Retina (tissue), 1 donor: ENCODE data around the gene SDCCAG8.

Source experiments
- DNase-seq: peaks from one replicate; pipeline ENCODE4 v3.0.0-alpha.2; 2016

The SDCCAG8 gene

GRCh38 chr1:243341074-243341473, 85.2 kb downstream of the SDCCAG8 start:
- no peak for DNase-seq

- DNase-seq: peak; percentile 45
Measured at GRCh38 chr1:243343970-243344937, 88.4 kb downstream of the SDCCAG8 start.

DNA sequence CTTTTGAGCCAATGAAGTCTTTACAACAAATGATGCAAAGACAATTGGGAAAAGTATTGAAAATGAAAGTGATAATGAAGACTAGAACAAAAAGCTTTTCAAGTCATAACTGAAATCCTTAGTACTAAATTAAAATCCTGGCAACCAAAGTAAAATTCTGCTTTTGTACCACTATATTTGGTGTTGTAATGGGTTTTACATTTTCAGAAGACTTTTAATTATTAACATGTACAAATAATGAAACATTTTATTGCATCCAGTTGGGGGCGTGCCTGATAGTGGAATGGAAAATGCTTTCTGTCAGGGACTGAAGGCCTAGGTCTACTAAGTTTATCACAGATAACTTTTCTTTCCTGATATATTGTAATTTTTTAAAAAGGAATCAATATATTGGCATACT, 89.4 kb downstream of the SDCCAG8 start:
- peak; percentile 23 for DNase-seq

GRCh38 chr1:243346016-243346415, 90.2 kb downstream of the SDCCAG8 start:
- DNase-seq: peak; percentile 26

- peak; percentile 29 for DNase-seq
Measured at GRCh38 chr1:243346468-243346867, 90.6 kb downstream of the SDCCAG8 start.

GRCh38 chr1:243348331-243348730, 92.5 kb downstream of the SDCCAG8 start:
- DNase-seq: no peak

DNA sequence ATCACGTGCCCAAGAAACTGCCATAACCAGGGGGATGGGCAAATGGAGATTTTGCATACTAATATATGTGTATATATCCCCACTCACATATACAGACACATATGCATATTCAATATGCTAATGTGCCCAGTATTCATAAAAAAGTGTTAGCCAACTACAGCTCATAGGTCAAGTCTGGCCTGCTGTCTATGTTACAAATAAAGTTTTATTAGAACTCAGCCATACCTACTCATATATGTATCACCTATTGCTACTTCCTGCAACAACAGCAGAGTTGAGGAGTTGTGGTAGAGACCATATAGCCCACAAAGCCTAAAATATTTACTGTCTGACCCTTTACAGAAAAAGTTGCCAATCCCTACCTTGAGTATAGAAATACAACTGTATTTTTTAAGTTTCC, 93.3 kb downstream of the SDCCAG8 start:
- no peak for DNase-seq

DNA sequence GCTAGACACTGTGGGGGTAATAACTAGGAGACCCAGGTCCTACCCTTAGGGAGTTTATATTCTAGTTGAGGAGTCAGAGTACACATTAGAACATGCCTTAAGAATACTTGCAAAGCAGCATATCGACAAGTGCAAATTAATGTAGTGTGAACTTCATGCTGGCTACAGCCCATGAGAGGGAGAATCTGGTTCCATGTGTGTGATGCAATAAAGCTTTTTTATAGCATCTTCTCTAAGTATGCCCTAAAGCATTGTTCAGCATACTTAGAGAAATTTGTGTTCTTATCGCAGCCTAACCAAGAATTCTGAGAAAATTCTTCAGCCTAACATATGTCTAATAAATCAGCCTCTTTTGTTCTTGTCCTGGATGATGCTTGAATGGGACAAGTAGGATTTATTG, 95.5 kb downstream of the SDCCAG8 start:
- no peak for DNase-seq

GRCh38 chr1:243354511-243355153, 98.8 kb downstream of the SDCCAG8 start:
- peak; percentile 12 for DNase-seq

DNA sequence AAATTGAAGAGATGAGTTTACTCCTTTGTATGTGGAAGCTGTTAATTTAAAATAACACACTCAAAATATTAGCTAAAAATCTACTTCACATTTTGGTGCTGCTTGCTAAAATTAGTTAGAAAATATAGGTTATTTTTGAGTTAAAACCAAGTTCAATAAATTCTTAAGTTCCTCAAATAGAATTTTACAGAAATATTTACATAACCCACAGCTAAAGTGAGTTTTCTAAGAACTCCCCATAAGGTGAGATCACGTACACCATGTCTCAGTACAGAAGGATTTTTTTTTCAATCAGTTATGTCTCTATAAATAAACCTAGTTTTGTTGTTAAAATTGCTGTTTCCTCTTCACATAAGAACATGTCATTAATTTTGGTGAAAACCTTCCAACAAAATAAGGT, 108.0 kb downstream of the SDCCAG8 start:
- DNase-seq: no peak

GRCh38 chr1:243364330-243364729, 108.5 kb downstream of the SDCCAG8 start:
- DNase-seq: no peak

DNA sequence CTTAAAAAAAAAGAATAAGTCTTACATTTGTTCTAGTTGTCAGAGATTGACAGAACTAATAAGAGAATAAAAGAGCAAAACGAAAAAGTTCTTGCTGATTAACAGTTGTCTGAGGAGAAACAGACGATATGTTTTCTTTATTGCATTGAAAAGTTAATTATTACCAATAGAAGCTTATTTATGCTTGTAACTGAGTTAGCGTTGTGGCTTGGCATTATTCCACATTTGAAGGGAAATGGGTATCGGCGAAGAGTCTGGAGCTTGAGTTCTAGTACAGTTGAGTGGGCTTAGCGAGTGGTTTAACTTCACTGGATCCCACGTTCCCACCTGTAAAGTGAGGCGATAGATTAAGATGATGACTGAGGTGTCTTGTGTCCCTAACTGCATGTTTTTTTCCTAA, 109.0 kb downstream of the SDCCAG8 start:
- DNase-seq: no peak

GRCh38 chr1:243367314-243367713, 111.5 kb downstream of the SDCCAG8 start:
- no peak for DNase-seq

DNA sequence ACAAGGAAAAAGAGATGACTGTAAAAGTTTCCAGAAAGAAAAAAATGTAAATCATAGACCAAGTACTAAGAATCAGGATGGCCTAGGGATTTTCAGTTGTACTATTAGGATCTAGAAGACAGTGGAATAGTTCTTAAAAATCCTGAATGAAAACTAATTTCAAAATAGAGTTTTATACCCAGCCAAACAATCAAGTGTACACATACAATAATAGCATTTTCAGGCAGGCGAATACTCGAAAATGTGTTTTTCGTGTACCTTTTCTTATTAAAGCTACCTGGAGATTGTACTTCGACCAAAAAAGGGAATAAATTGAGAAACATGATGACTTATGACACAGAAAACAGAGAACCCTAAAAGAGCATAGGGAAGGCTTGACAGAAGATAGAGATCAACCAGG, 118.6 kb downstream of the SDCCAG8 start:
- DNase-seq: no peak

- DNase-seq: no peak
Measured at GRCh38 chr1:243375596-243375995, 119.8 kb downstream of the SDCCAG8 start.

- DNase-seq: no peak
Measured at GRCh38 chr1:243378669-243379068, 122.8 kb downstream of the SDCCAG8 start.

GRCh38 chr1:243379208-243379607, 123.4 kb downstream of the SDCCAG8 start:
- no peak for DNase-seq

DNA sequence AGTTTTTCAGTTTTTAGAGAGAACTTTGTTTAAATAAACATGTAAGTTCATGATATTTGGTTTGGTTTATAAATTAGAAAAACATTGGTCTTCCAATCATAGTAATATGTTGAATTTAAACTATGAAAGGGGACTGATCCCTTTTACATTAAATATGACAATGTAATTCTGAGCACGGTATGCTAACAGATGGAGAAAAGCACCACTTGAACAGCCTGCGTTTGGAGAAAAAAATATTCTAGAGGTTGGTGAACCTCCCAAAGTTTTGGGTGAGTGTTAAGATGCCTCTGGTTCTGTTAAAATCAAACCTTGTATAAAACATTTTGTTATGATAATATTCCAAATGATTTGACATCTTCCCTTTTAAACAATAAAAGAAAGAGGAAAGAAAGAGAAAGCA, 123.9 kb downstream of the SDCCAG8 start:
- no peak for DNase-seq

DNA sequence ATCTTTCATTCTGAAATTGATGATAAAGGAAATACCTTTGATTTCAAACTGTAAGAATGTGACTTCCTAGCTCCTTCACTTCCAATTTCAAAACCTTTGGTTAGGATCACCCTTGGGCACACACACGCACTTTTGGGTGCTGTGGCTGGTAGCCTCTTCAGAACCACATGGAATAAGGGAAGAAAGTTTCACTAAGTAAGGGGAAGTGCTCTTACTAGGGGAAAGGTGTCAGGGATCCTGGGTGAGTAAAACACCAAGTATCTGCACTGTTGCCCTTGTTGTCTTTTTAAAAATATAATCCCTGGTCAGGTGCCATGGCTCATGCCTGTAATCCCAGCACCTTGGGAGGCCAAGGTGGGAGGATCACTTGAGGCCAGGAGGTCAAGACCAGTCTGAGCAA, 132.4 kb downstream of the SDCCAG8 start:
- DNase-seq: no peak

DNA sequence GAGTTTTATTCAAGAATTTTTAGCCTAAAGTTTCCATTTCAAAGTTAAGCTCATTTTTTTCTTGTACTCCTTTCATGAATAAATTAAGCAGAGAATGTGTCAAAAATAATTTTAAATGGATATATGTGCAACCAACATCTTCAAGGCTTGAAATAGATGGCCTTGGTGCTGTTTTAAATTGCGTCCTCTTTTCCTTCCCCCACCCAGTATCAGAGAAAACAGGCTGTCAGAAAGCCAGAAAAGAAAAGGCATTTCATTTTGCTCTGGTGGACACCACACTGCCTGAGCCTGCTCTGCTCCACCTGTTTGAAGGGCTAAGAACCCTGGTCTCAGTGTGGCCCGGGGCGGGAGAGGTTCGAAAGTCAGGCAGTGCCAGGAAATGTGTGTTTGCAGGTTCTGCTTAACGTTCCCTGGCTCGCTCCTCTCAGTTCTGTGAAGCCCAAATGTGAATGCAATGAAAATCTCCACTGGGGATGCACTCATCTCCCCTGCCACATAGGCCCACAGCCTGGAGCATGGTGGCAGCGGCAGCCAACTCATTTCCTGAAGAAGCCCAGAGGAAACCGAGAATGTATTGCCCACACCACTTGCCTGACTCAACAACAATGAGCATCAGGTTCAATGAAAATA, 134.4 kb downstream of the SDCCAG8 start:
- no peak for DNase-seq

DNA sequence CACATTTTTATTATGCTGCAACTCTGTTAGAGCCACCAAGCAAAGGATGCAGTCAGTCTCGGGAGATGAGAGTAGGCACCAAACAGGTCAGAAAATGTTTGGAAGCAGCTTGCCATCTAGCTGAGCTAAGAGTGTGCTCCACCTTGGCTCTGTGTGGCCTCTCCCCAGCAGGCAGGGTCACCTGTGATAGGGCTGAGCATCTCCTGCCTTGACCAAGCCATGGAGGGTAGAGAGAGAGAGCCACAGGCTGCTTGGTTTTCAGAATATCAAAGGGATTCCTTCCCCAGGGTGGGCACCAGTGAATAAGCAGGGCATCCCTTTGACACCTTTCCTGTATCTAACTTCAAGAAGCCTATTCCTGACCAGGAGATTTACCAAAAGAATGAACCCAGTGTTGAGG, 135.5 kb downstream of the SDCCAG8 start:
- no peak for DNase-seq

DNA sequence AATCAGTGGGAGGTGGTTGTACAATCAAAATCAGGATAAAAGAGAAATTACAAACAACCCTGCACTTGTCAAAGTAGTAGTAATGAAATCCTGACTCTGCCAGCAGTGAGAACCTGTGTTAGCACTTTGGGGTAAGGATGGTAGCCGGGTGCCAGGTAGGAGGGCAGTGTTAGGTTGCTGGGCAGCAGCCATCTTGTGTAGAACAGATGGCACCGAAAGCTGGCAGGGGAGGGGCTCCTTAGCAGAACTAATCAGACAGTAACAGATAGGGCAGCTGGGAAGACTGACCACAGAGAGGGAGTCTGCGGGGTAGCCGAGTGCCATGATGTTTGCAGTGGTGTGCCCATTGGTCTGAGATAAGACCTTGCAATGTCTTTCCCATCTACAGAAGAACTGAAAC, 137.3 kb downstream of the SDCCAG8 start:
- no peak for DNase-seq

GRCh38 chr1:243394066-243394465, 138.2 kb downstream of the SDCCAG8 start:
- DNase-seq: no peak
